Gastrocnemius medialis (tissue), 4 donors: ENCODE results near the gene IFIT1B. TPM values are rescaled to one million over a fixed set of nuclear protein-coding genes. Genes with fewer than 3 reads are reported as not detected.

Experiments used
- ATAC-seq, 2 donors: fragments of 150-250 bp; one replicate each; pipeline ENCODE4 v1.9.1; 2016
- DNase-seq, 2 donors: peaks; one replicate each; pipeline ENCODE4 v3.0.0-alpha.2; 2019
- H3K27ac ChIP-seq, 4 donors: fragments of 200-600 bp; sonication (generic); 1 replicate in 1 of 4; 2 replicates in 3 of 4; pipeline ENCODE4 v1.5.1; 2016 to 2018; ENCODE audit warnings: mild to moderate bottlenecking in 2 of 4, moderate library complexity in 1 of 4
- H3K27me3 ChIP-seq, 3 donors: fragments of 200-600 bp; sonication (generic) in 2 of 3; 1 replicate in 1 of 3; 2 replicates in 2 of 3; pipeline versions ENCODE4 v1.5.1 to v1.6.0; 2016 to 2019; ENCODE audit warnings: mild to moderate bottlenecking in 1 of 3, moderate library complexity in 1 of 3
- H3K36me3 ChIP-seq, 2 donors: fragments of 200-600 bp; sonication (generic) in 1 of 2; one replicate each; pipeline ENCODE4 v1.5.1; 2017 to 2018
- H3K4me1 ChIP-seq, 2 donors: fragments of 200-600 bp; sonication (generic) in 1 of 2; one replicate each; pipeline ENCODE4 v1.5.1; 2016 to 2017; ENCODE audit warnings: mild to moderate bottlenecking in 2 of 2
- H3K4me3 ChIP-seq, 4 donors: fragments of 200-600 bp; sonication (generic) in 3 of 4; 1 replicate in 1 of 4; 2 replicates in 3 of 4; pipeline ENCODE4 v1.5.1; 2016 to 2019; ENCODE audit warnings: mild to moderate bottlenecking in 2 of 4
- H3K9me3 ChIP-seq, 3 donors: fragments of 200-600 bp; sonication (generic) in 2 of 3; 1 replicate in 1 of 3; 2 replicates in 2 of 3; pipeline ENCODE4 v1.5.1; 2016 to 2019
- CTCF ChIP-seq, 5 experiments: fragments of 450-650 bp in 3 of 5; fragments of 200-600 bp in 2 of 5; sonication (generic) in 2 of 5; IDR thresholded peaks in 4 of 5; conservative IDR thresholded peaks in 1 of 5; 1 replicate in 4 of 5; 2 replicates in 1 of 5; pipeline ENCODE4 v1.5.1; 2016 to 2019; ENCODE audit warnings: antibody characterized with exemption in 5 of 5, mild to moderate bottlenecking in 3 of 5, moderate library complexity in 3 of 5
- POLR2A ChIP-seq, 2 donors: fragments of 450-650 bp; IDR thresholded peaks; one replicate each; pipeline ENCODE4 v1.6.1; 2017; ENCODE audit warnings: antibody characterized with exemption in 2 of 2, mild to moderate bottlenecking in 2 of 2, moderate library complexity in 2 of 2
- in situ Hi-C, 4 donors: fragments of 200-750 bp; cut with MboI; loops; one replicate each; pipeline versions ENCODE4 v1.15.0 to v1.8.0; 2017; ENCODE audit warnings: low sequenced_read_pairs in 4 of 4
- intact Hi-C: fragments of 100-400 bp; cut with DNase I; formaldehyde crosslinking; loops from one replicate; pipeline ENCODE4 v1.15.1; 2023; ENCODE audit warnings: low total_unique reads
- total RNA-seq, 4 donors: library from RNA; depleted of rRNA; stranded (reverse); fragments of >200 nt; gene quantifications; one replicate each; pipeline versions ENCODE4 v1.1.0 to v1.2.3, GENCODE V29; 2016

IFIT1B gene
- total RNA-seq, 4 donors from 2014 or later: not detected

GRCh38 chr10:89413398-89413912, 35.6 kb downstream of the IFIT1B start:
- Histone ChIP-seq H3K36me3 (no peaks in the 10 kb centered on the region), H3K4me3 (peak overlapping the region in 3 of 4 donors; percentile 76 to 83 (median 77)), H3K9me3 (no peaks in the 10 kb centered on the region), H3K27me3 (no peaks in the 10 kb centered on the region), H3K27ac (peak overlapping the region; percentile 78 to 88 (median 83)), H3K4me1 (peaks cover 5 to 17% of the 10 kb centered on the region in 2 donors)
- ATAC-seq (no peak), DNase-seq (no peak)
- TF ChIP-seq CTCF (IDR thresholded peaks at IDR 0.05 in 4 of 5, conservative IDR thresholded peaks at IDR 0.05 in 1 of 5): no peak
- no peak for TF ChIP-seq POLR2A (IDR thresholded peaks at IDR 0.05)
- intact Hi-C loops: no loop called here
- in situ Hi-C loops: no loop called here

GRCh38 chr10:89414146-89414878, 36.5 kb downstream of the IFIT1B start, which contains the start of gene IFIT5:
TSS of gene IFIT5 (plus strand) at chr10:89414568. CDS start at chr10:89414799, 231 bp downstream.
- peak; percentile 87 to 91 for ATAC-seq
- Histone ChIP-seq H3K4me1 (peaks cover 5 to 17% of the 10 kb centered on the region in 2 donors), H3K27ac (peak within 1 kb of the TSS; percentile 78 to 88 (median 83)), H3K9me3 (no peaks in the 10 kb centered on the region), H3K36me3 (no peaks in the 10 kb centered on the region), H3K27me3 (no peaks in the 10 kb centered on the region), H3K4me3 (peak within 1 kb of the TSS; percentile 76 to 85 (median 80))
- in situ Hi-C loops (no loop called here), intact Hi-C loops (loop anchor here (2.0 kb wide), 1 partner anchor 40 kb away; no protein-coding TSS in a partner anchor)
- DNase-seq: peak; percentile 46 to 57
- TF ChIP-seq POLR2A (IDR thresholded peaks at IDR 0.05) (peak; percentile 35 to 55), CTCF (IDR thresholded peaks at IDR 0.05 in 4 of 5, conservative IDR thresholded peaks at IDR 0.05 in 1 of 5) (no peak)

- Histone ChIP-seq H3K4me3 (peak overlapping the region; percentile 76 to 85 (median 80)), H3K27me3 (no peaks in the 10 kb centered on the region), H3K36me3 (no peaks in the 10 kb centered on the region), H3K4me1 (peaks cover 5 to 20% of the 10 kb centered on the region in 2 donors), H3K9me3 (no peaks in the 10 kb centered on the region), H3K27ac (peak overlapping the region; percentile 78 to 88 (median 83))
- ATAC-seq: peak; percentile 62 to 70
- in situ Hi-C loops (no loop called here), intact Hi-C loops (loop anchor here (2.0 to 5.0 kb wide), 2 partner anchors 40 to 123 kb away; no protein-coding TSS in a partner anchor)
- no peak for TF ChIP-seq CTCF (IDR thresholded peaks at IDR 0.05 in 4 of 5, conservative IDR thresholded peaks at IDR 0.05 in 1 of 5)
- TF ChIP-seq POLR2A (IDR thresholded peaks at IDR 0.05): peak in 1 of 2 donors; percentile 4
- peak; percentile 16 to 22 for DNase-seq
These were observed 37.3 kb downstream of the IFIT1B start for GRCh38 chr10:89414879-89415821.

GRCh38 chr10:89416465-89416864, 38.6 kb downstream of the IFIT1B start:
- H3K27ac ChIP-seq: peak overlapping the region in 2 of 4 donors; percentile 78 to 82
- in situ Hi-C loops (no loop called here), intact Hi-C loops (loop anchor here (5.0 kb wide), 1 partner anchor 124 kb away; no protein-coding TSS in a partner anchor)
- ATAC-seq (no peak), DNase-seq (no peak)
- TF ChIP-seq POLR2A (IDR thresholded peaks at IDR 0.05) (no peak), CTCF (IDR thresholded peaks at IDR 0.05 in 4 of 5, conservative IDR thresholded peaks at IDR 0.05 in 1 of 5) (no peak)
- no peak overlapping the region for H3K4me3 ChIP-seq
- no peaks in the 10 kb centered on the region for H3K9me3 ChIP-seq
- H3K36me3 ChIP-seq: no peaks in the 10 kb centered on the region
- H3K27me3 ChIP-seq: no peaks in the 10 kb centered on the region
- H3K4me1 ChIP-seq: peaks cover 5 to 20% of the 10 kb centered on the region in 2 donors
